Germinal center (tissue), 1 donor: ENCODE data around the gene CDH23.

ENCODE experiments used
- DNase-seq: peaks from one replicate; pipeline ENCODE4 v3.0.0; 2012; ENCODE audit warnings: mixed read lengths, low spot score

Gene CDH23

DNA sequence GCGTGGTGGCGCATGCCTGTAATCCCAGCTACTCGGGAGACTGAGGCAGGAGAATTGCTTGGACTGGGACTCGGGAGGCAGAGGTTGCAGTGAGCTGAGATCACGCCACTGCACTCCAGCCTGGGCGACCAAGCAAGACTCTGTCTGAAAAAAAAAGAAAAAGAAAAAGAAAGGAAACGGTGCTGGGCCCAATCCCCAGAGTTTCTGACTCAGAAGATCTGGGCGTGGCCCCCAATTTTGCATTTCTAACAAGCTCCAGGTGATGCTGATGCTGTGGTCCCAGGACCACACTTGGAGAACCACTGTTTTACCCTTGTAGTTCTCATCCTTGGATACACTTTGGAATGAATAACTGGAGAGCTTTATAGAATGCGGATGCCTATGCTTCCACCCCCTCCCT lies 243.9 kb downstream of the CDH23 start:
- DNase-seq, result no peak

DNA sequence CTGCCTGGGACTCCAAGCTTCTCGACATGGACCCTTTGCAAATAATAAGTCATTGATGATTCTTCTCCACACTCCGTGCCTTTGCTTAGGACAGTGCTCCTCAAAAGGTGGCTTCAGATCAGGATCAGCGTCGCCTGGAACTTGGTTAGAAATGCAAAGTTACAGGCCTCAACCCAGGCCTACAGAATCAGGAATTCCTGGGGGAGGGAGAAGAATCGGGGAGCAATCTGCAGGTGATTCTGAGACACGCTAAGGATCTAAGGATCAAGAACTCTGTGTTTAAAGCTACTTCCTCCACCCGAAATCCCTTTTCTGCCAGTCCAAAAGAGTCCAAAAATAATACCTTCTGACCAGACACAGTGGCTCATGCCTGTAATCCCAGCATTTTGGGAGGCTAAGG lies 244.7 kb downstream of the CDH23 start:
- DNase-seq, result no peak

DNA sequence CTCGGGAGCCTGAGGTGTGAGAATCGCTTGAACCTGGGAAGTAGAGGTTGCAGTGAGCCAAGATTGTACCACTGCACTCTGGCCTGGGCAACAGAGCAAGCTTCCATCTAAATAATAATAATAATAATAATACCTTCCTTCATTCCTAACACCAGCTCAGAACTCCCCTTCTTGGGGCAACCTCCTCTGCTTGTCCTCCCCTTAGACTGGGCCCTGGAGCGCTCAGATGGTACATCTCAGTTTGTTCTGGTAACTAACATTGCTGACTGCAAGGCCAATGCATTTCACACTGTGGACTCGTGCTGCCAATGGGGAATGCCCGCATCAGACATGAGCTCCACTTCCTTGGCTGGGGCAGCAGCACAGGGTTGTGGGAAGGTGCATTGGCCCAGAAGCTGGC lies 245.3 kb downstream of the CDH23 start:
- DNase-seq, result no peak

DNA sequence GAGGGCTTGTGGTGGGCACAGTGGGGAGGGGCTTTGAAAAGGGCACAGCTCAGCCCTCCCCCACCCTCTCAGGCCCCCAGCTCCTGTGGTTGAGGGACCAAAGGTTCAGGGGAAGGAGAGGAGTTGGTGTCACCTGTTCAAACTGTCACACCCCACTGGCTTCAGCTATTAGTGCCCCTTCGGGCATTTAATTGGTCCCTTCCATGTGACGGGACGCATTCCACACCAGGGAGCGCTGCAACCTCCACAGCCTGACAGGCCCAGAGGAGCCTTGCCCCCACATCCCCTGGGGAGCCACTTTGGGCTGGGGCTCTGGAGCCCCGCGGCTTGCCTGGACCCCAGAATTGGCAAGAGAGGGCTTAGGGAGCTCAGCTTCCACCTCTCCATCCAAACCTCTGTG lies 247.2 kb downstream of the CDH23 start:
- DNase-seq, result peak; percentile 51

DNA sequence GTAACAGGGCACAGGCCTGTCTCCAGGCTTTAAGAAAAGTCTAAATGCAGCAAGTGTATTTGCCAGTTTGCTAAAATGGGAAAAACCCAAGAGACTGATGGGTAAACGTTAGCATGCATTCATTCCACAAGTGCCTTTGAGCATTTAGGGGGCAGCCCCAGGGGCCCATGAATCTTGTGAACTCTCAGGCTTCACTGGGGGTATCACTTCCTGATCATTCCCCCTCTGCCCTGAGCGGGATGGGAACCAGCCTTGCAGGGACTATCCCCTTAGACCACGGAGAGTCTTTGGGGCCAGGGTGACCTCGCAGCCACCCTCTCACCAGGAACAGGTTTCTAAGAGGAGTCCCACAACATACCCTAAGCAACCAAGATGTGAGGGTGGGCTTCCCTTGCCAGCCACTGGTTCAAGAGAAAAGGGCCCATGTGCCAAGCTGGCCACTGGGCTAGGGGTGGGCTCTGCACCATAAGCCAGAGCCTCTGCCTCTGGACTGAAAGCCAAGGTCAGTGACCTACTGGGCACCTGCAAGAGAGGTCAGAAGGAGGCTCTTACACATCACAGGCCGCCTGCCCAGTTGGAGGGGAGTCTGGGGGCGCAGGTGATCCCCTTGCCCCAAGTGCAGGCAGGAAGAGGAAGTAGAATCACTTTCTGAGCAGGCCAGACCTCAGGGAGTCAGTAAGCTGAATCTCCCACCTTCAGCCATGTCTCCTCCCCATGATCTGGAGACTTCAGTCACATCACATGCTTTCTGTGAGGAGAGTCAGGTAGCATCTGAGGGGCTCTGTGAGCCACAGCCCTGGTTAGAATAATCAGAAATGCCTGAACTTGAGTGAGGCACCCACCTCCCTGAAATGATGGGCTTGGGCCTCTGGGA lies 247.8 kb downstream of the CDH23 start:
- no peak for DNase-seq

DNA sequence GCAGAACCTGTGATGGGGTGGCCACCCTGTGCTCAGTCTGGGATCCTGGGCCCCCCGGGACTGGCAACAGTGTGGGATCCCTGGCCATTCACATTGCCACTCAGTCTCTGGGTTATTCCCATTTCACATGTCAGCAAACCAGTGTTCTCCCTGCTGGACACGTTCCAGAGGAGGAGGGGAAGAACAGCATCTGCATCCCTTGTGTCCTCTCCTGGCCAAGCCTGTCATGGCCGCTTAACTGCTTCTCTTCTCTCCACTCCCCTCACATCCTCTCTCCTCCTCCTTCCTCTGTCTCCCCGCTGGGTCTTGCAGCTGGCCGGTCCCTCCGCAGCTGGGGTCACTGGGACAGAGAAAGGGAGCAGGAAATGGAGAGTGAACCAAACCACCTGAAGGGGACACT lies 248.5 kb downstream of the CDH23 start:
- no peak for DNase-seq

DNA sequence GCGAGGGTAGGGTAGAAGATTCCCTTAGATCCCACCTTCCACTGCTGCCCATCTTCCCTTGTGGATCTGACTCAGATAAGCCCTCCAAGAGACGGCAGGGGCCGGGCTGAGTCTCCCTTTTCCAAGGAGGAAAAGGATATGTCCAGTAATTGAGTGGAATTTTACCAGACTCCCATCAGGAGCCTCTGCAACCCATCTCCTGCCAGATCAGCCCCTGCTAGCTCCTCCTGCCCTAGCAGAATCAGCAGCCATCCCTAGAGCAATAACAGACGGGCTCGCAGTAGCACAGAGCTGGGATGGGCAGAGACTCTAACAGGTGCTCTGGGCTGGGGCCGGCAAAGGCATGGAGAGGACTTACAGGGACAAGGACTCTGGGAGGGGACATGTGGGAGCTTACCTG lies 249.3 kb downstream of the CDH23 start:
- no peak for DNase-seq

DNA sequence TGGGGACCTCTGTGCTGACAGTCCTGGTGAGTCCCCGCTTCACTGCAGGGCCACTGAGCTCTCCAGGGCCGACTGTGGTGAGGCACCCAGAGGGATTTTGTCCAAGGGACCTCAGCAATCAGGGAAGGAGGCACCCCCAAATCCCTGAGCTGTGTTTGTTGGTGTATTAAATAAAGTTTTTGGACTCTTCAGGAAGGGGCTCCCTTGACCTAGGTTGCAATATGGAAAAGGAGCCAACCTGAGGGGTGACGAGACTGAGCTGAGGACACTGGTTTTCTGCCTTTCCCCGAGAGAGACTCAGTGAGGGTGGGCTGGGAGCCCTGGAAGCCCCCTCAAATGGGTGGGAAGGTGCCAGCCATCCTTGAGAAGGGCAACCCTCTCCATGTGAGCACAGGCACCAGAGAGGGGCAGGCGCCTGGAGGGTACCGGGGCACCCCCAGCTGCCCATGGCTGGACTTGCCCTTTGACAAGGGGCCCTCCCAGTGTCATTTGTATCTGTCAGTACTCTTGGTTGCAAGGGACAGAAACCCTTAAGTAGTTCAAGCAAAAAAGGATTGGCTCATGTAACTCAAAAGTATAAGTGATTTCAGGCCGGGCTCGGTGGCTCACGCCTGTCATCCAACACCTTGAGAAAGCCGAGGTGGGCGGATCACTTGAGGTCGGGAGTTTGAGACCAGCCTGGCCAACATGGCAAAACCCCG lies 250.0 kb downstream of the CDH23 start:
- no peak for DNase-seq

DNA sequence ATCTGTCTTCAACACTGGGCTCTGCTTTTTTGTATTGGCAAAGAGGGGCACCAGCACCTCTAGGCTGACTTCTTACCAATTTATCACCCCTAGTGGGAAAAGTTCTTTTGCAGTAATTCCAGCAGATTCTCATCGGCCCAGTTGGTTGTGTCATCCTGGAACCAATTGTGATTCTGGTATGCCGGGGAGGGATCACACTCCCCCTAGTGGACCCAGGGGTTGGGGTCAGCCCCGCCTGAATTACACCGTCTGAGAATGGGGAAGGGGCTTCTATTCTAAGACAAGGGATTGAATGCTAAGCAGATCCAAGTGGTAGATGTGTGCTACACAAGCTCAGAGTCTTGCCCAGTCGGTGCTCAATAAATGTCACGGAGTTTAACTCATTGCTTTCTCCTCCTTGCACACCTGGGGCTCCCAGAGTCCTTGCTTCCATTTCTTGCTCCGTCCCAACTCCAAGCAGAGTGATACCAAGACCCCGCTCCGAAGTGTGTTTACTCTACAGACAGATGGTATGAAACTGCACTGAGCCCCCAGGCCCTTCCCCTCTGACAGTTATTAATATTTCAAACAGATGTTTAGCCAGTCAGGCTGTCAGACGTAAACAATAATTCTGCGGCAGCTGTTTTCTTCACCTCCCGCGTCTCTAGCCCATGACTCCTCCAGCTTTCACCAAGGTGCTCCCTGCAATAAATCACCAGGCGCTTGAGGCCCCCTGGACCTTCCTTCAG lies 251.0 kb downstream of the CDH23 start:
- DNase-seq, result no peak

DNA sequence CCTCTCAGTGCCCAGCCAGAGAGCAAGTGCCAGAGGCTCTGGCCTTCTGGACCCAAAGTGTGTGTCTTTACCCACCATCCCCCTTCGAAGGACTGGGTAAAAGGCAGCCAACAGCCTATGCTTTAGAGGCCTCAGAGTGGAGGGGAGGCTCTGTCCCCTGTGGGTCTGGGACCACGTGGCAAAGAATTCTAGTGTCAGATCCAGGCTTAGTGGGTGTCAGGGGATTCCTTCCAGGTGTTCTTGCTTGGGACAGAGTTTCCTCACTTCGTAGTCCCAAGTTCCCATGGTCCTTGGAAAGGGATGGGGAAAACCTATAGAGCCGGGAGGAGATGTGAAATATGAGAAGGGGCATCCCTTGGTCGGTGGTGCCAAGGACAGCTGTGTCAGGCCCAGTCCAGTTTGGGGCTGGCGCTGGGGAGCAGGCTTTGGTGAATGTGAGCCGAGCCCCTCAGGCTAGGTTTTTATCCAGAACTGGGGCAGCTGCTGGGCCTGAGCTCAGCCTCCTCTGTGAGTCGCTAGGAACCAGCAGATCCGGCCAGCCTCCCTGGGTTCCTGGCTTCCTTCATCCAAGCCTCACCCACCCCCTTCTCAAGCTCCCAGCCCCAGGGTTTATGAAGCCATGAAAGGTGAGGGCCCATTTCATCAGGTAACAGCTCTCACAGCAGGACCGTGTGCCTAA lies 251.7 kb downstream of the CDH23 start:
- no peak for DNase-seq

DNA sequence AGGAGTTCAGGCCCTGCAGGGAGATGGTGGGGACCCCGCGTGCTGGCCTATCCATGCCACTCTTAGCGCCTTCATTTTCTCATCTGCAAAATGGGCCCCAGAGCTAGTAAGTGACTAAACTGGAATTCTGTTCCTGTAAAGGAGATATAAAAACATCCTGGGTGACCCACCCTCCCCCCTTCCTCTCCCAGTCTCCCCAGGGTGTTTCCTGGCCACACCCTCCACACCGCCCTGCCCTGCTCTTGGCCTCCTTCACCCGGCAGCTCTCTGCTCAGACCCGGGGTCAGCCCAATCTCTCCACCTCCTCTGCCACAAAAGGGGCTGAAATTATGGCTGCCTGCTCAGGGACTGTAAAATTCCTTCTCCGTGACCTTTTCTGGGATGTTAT lies 252.2 kb downstream of the CDH23 start:
- DNase-seq, result no peak

DNA sequence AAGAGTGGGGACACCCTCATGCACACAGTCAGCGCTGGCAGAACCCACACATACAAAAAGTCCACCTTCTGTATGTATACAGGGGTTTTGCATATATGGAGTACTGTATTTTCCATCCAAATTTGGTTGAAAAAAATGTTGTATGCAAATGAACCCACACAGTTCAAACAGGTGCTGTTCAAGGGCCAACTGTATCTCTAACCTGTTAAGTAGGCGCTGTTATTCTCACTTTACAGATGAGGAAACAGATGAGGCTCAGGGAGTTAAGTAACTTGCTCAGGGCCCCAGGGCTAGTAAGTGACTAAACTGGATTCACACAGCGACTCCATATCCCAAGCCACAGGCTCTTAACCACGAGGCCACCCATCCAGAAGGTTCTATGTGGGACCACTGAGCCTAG lies 252.9 kb downstream of the CDH23 start:
- DNase-seq, result peak; percentile 65

DNA sequence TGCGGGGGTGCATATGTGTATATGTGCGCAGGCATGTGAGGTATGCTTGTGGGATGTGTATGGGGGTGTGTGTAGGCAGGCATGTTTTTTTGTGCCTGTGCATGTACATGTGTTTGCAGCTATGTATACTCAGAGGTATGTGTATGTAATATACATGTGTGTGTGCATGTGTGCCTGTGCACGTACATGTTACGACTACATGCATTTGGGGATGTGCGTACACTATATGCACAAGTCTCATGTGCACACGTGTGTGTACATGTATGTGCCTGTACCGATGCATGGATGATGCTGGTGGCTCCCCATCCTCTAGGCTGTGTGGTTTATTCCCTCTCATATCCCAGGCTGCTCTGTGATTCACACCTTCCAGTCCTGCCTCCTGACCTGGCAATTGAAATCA lies 253.7 kb downstream of the CDH23 start:
- no peak for DNase-seq

DNA sequence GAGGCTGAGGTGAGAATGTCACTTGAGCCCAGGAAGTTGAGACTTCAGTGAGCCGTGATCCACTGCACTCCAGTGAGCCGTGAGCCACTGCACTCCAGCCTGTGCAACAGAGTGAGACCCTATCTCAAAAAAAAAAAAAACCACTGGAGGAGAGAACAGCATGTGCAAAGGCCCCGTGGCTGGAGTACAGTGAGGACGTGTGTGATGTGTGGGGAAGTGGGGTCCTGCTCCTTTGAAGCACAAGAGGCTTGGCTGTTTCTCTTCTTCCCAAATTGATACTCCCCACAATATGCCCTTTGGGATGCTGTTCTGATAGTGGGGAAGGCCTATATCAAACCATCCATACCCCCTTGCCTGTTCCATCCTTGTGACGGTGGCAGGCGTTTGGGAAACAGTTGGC lies 254.7 kb downstream of the CDH23 start:
- no peak for DNase-seq

DNA sequence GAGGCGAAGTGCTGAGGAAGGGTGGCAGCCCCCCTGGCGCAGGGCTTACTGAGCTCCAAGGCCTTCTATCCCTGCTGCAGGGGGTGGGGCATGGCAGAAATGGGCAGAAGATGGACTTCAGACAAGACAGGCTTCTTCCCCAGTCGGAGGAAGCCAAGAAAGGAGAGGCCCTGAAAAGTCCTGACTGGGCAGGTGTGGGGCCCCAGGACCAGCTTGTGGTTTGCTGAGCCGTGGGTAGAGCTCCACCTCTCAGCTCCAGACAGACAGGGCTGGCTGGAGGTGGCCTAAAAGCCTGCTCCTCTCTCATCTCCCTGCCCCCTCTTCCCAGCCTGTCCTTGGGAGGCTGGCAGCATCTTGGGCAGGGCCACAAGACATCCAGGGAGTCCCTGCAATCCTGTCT lies 255.2 kb downstream of the CDH23 start:
- DNase-seq, result no peak

DNA sequence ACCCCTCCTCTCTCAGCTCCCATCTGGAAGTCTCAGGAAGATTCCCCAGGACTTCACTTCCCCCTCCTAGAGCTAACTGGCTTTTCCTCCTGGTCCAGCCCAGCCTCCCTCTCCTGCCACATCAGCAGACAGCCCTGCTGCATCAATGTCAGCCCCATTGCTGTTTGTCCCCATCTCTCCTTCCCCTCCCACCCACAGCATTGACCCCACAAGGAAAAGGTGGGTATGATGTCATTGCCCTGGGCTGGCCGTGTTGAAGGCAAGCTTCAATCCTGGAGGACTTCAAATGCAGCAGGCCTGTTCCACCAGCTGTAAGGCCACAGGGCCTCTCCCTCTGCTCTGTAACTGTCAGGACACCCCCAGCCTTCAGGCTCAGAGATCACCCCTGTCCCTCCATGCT lies 256.3 kb downstream of the CDH23 start:
- no peak for DNase-seq

DNA sequence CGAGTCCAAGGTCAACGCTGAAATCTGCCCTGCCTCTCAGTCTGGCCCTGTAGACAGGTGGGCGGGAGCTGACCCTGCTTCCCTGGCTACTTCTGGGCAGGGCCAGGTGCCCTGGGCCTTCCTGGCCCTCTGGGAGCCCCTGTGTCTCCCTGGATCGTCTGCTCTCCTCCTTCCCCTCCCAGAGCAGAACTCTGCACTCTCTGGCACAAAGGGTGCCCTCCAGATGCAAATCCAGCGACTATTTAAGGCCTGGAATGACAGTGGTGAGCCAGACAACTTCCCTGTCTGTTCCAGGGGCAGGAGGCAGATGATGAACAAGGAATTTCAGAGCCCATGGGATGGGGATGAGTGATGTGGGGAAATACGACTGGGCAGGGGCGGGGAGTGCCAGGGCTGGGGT lies 259.5 kb downstream of the CDH23 start:
- DNase-seq, result no peak

DNA sequence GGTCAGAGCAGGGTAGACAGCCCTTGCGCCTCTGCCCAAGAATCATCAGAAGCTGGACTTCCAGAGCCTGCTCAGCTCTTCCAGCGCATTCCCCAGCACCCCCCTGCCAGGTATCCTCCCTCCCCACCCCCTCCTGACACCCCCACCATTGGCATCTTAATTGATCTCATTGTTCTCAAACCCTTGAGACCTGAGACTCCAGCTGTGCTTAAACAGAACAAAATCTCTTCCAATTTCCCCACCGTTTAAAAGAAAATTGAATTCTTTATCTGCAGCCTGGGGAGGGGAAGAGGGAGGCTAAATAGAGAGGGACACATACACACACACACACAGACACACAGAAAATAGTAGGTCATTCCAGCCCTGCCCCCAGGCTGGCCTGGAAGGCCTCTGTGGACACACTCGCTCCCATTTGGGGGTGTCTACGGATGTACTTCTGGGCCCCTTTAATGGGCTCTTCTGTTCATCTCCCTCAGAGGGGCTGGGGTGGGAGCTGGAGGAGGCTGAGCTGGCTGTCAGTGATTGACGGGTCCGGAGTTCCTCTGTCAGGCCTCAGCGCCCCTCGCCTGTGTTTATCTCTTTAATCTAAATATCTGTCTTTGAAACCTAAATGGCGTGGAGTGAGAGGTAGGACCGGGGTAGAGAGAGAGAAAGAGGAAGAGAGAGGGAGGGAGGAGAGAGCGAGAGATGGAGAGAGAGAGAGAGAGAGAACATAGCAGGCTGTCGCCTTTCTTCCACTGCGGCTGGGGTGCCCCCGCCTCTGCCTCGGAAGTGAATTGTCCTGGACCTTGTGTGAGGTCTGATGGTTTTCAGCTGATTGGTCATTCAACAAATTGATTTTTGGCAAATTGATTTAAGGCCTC lies 261.1 kb downstream of the CDH23 start:
- DNase-seq, result no peak

DNA sequence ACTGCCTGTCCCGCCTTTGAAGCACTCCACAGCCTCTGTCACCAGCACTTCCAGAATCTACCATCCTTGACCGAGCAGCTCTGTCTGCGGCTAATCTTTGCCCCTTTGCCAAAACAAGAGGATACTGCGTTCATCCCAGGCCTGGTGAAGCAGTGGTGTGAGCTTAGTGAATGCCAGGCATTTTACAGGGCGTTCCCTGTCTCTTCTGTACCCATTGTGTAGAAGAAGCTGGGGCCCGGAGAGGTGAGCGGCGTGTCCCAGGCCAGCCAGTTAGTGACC lies 261.7 kb downstream of the CDH23 start:
- DNase-seq, result no peak

DNA sequence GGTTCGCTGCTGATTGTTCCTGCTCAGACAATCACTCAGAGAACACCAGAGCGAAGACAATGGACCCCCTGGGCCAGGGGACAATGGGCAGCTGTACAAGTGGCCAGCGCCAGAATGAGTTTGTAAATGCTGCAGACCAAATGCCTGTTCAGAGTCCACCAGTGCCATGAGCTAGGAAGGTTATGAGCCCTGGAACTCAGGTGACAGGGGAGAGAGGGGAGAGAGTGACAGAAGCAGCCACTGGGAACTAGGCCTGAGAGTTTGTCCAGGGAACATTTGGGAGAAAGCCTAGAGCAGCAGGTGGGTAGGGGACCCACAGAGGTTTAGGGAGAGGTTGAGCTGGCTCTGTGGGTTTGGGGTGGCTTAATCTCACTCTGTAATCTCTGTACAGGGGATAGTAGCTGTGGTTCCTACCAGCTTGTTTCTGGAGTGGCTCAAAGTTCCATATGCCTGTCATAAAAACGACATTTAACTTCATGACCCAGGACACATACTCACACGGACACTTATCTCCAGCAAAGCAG lies 262.5 kb downstream of the CDH23 start:
- no peak for DNase-seq

DNA sequence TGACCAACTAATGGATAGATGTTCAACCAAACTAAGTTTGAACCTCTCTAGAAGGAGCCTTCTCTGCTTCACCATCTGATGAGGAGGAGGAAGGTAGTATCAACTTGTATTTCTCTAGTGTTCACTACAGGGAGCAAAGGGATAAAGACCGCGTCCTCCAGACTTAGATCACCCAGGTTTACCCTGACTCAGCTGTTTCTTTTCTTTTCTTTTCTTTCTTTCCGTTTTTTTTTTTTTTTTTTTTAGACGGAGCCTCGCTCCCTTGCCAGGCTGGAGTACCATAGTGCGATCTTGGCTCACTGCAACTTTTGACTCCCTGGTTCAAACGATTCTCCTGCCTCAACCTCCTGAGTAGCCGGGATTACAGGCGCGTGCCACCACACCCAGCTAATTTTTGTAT lies 263.0 kb downstream of the CDH23 start:
- DNase-seq, result no peak

DNA sequence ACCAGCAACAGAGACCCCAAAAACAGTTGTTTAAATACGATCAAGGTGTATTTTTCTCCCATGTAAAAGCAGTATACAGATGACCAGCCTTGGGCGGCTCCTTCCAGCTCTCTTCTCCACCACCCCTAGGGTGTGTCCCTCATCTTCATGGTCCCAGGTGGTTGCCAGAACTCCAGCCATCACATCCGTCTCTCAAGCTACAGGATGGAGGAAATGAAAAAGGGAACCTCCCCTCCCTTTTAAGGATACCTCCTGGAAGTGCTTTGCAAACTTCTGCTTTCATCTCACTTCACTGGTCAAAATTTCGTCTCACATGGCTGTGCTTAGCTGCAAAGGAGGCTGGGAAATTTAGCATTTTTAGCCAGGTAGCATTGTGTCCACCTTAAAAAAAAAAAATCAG lies 263.6 kb downstream of the CDH23 start:
- no peak for DNase-seq
